HEK293 (cell line): ENCODE data around the gene GRK5.

Source experiments
- GLIS1 ChIP-seq: fragments of 450-650 bp; formaldehyde crosslinking; IDR thresholded peaks from 2 replicates; pipeline ENCODE4 v1.5.1; 2016; ENCODE audit warnings: missing biosample characterization, missing genetic modification characterization
- OSR2 ChIP-seq: fragments of 450-650 bp; formaldehyde crosslinking; IDR thresholded peaks from 2 replicates; pipeline ENCODE4 v1.5.1; 2016; ENCODE audit warnings: missing biosample characterization, missing genetic modification characterization
- ZBTB10 ChIP-seq: fragments of 450-650 bp; formaldehyde crosslinking; IDR thresholded peaks from 2 replicates; pipeline ENCODE4 v1.5.1; 2016; ENCODE audit warnings: missing biosample characterization, missing genetic modification characterization
- ZBTB21 ChIP-seq: fragments of 450-650 bp; formaldehyde crosslinking; IDR thresholded peaks from 2 replicates; pipeline ENCODE4 v1.5.1; 2017; ENCODE audit warnings: missing biosample characterization, missing genetic modification characterization
- ZNF132 ChIP-seq: fragments of 450-650 bp; formaldehyde crosslinking; IDR thresholded peaks from 2 replicates; pipeline ENCODE4 v1.5.1; 2017; ENCODE audit warnings: missing biosample characterization, missing genetic modification characterization, borderline replicate concordance
- ZNF138 ChIP-seq: fragments of 450-650 bp; formaldehyde crosslinking; IDR thresholded peaks from 2 replicates; pipeline ENCODE4 v1.5.1; 2016; ENCODE audit warnings: missing biosample characterization, missing genetic modification characterization, borderline replicate concordance
- ZNF548 ChIP-seq: fragments of 450-650 bp; formaldehyde crosslinking; IDR thresholded peaks from 2 replicates; pipeline ENCODE4 v1.5.1; 2016; ENCODE audit warnings: missing biosample characterization, missing genetic modification characterization
- ZNF580 ChIP-seq: fragments of 450-650 bp; formaldehyde crosslinking; IDR thresholded peaks from 2 replicates; pipeline ENCODE4 v1.5.1; 2016; ENCODE audit warnings: missing biosample characterization, missing genetic modification characterization
- ZSCAN30 ChIP-seq: fragments of 450-650 bp; IDR thresholded peaks from 2 replicates; pipeline ENCODE4 v1.5.1; 2018; ENCODE audit warnings: missing biosample characterization, mild to moderate bottlenecking, missing genetic modification characterization, moderate library complexity
- TF ChIP-seq, protein P1 (sequence below): fragments of 450-650 bp; formaldehyde crosslinking; IDR thresholded peaks from 2 replicates; pipeline ENCODE4 v1.5.1; 2016; ENCODE audit warnings: missing biosample characterization, missing genetic modification characterization
- TF ChIP-seq, protein P2 (sequence below): fragments of 450-650 bp; formaldehyde crosslinking; IDR thresholded peaks from 2 replicates; pipeline ENCODE4 v1.5.1; 2016; ENCODE audit warnings: missing biosample characterization, missing genetic modification characterization, borderline replicate concordance
- TF ChIP-seq, protein P3 (sequence below): fragments of 450-650 bp; formaldehyde crosslinking; IDR thresholded peaks from 2 replicates; pipeline ENCODE4 v1.5.1; 2016; ENCODE audit warnings: missing biosample characterization, missing genetic modification characterization

- TF ChIP-seq, protein P1, sequence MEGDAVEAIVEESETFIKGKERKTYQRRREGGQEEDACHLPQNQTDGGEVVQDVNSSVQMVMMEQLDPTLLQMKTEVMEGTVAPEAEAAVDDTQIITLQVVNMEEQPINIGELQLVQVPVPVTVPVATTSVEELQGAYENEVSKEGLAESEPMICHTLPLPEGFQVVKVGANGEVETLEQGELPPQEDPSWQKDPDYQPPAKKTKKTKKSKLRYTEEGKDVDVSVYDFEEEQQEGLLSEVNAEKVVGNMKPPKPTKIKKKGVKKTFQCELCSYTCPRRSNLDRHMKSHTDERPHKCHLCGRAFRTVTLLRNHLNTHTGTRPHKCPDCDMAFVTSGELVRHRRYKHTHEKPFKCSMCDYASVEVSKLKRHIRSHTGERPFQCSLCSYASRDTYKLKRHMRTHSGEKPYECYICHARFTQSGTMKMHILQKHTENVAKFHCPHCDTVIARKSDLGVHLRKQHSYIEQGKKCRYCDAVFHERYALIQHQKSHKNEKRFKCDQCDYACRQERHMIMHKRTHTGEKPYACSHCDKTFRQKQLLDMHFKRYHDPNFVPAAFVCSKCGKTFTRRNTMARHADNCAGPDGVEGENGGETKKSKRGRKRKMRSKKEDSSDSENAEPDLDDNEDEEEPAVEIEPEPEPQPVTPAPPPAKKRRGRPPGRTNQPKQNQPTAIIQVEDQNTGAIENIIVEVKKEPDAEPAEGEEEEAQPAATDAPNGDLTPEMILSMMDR (tag by site-specific recombination), result no peak
- TF ChIP-seq GLIS1 (tag by site-specific recombination) (no peak), ZNF138 (tag by site-specific recombination) (no peak), ZNF132 (no peak), ZBTB10 (tag by site-specific recombination) (no peak), ZNF580 (no peak), ZBTB21 (no peak), OSR2 (tag by site-specific recombination) (no peak), ZNF548 (no peak), ZSCAN30 (tag by site-specific recombination) (no peak)
- TF ChIP-seq, protein P2, sequence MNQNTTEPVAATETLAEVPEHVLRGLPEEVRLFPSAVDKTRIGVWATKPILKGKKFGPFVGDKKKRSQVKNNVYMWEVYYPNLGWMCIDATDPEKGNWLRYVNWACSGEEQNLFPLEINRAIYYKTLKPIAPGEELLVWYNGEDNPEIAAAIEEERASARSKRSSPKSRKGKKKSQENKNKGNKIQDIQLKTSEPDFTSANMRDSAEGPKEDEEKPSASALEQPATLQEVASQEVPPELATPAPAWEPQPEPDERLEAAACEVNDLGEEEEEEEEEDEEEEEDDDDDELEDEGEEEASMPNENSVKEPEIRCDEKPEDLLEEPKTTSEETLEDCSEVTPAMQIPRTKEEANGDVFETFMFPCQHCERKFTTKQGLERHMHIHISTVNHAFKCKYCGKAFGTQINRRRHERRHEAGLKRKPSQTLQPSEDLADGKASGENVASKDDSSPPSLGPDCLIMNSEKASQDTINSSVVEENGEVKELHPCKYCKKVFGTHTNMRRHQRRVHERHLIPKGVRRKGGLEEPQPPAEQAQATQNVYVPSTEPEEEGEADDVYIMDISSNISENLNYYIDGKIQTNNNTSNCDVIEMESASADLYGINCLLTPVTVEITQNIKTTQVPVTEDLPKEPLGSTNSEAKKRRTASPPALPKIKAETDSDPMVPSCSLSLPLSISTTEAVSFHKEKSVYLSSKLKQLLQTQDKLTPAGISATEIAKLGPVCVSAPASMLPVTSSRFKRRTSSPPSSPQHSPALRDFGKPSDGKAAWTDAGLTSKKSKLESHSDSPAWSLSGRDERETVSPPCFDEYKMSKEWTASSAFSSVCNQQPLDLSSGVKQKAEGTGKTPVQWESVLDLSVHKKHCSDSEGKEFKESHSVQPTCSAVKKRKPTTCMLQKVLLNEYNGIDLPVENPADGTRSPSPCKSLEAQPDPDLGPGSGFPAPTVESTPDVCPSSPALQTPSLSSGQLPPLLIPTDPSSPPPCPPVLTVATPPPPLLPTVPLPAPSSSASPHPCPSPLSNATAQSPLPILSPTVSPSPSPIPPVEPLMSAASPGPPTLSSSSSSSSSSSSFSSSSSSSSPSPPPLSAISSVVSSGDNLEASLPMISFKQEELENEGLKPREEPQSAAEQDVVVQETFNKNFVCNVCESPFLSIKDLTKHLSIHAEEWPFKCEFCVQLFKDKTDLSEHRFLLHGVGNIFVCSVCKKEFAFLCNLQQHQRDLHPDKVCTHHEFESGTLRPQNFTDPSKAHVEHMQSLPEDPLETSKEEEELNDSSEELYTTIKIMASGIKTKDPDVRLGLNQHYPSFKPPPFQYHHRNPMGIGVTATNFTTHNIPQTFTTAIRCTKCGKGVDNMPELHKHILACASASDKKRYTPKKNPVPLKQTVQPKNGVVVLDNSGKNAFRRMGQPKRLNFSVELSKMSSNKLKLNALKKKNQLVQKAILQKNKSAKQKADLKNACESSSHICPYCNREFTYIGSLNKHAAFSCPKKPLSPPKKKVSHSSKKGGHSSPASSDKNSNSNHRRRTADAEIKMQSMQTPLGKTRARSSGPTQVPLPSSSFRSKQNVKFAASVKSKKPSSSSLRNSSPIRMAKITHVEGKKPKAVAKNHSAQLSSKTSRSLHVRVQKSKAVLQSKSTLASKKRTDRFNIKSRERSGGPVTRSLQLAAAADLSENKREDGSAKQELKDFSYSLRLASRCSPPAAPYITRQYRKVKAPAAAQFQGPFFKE (tag by site-specific recombination), result no peak
- TF ChIP-seq, protein P3, sequence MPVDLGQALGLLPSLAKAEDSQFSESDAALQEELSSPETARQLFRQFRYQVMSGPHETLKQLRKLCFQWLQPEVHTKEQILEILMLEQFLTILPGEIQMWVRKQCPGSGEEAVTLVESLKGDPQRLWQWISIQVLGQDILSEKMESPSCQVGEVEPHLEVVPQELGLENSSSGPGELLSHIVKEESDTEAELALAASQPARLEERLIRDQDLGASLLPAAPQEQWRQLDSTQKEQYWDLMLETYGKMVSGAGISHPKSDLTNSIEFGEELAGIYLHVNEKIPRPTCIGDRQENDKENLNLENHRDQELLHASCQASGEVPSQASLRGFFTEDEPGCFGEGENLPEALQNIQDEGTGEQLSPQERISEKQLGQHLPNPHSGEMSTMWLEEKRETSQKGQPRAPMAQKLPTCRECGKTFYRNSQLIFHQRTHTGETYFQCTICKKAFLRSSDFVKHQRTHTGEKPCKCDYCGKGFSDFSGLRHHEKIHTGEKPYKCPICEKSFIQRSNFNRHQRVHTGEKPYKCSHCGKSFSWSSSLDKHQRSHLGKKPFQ (tag by site-specific recombination), result no peak
Observed at GRCh38 chr10:119425881-119426170, 218.5 kb downstream of the GRK5 start.
